SKM-1 treated with dmso at 0.1 percent for 144 hours (cell line): Measurements from ENCODE around the gene CC2D2A.

Source experiments
- DNase-seq: peaks from one replicate; lab custom pipeline; 2025; ENCODE audit not compliant: unreplicated experiment; lab: John Stamatoyannopoulos, UW

The CC2D2A gene

GRCh38 chr4:15636818-15637217 lies 167.1 kb downstream of the CC2D2A start:
- DNase-seq, result no peak

DNA sequence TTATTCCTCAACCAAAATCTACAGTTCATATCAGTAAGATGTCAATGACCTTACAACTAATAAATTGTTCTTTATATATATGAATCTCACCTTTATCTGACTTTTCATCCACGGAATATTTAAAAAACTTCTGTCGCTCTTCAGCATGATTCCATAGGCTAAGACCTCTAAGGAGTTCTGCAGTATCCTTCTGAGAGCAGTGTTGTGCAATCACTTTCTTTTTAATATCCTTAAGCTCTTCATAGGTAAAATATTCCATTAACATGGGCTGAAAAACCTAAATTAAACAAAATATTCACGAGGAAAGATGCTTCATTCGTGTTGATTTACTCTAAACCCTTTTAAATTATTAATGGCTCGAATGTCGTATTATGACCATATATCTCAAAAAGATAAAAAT lies 168.7 kb downstream of the CC2D2A start:
- no peak for DNase-seq

DNA sequence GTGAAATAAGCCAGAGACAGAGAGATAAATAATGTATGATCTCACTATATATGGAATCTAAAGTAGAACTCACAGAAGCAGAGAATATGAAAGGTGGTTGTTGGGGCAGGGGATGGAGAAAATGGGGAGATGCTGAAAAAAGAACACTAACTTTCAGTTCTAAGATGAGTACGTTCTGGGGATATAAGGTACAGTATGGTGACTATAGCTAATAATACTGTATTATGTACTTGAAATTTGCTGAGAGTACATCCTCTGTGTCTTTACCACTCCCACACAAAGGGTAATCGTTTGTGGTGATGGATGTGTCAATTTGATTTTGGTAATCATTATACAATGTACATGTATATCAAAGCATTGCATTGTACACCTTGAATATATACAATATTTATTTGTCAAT lies 178.9 kb downstream of the CC2D2A start:
- no peak for DNase-seq

- peak; percentile 29 for DNase-seq
Measured at GRCh38 chr4:15649914-15650545, 180.3 kb downstream of the CC2D2A start.
